Skin of body (tissue), 2 donors: ENCODE measurements around the gene ZDHHC6. TPM values are rescaled to one million over a fixed set of nuclear protein-coding genes. Genes with fewer than 3 reads are reported as not detected.
"Not testable (repeated sequence)": the region's sequence is repeated elsewhere in the genome, so short reads cannot be mapped to it uniquely, and the experiment has no call there.

Experiments used
- DNase-seq: peaks from one replicate; lab custom pipeline; 2025; lab: John Stamatoyannopoulos, UW
- total RNA-seq: library from RNA; depleted of rRNA; stranded (reverse); fragments of >200 nt; gene quantifications from one replicate; pipeline ENCODE4 v1.2.3, GENCODE V29; 2014

ZDHHC6 gene
- total RNA-seq, 1 donor from 2014 or later: 23.9 TPM

GRCh38 chr10:112446055-112446854, 459 bp downstream of the ZDHHC6 start:
- DNase-seq: no peak

DNA sequence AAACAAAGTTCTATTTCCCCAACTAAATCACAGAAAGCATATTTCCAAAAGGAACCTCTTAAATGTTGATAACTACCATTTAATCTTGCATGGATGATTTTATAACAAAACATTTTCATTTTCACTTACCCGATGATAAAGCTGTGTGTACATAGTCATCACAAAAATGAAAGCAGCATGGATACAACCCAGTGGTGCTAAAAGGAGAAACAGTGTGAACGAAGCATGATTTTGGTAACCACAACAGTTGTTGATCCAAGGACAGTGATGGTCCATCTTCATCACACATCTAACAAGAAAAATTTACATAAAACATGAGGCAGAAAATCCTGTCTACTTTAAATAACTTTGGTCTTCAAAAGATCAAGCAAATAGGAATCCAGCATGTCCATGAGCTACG, 4.7 kb downstream of the ZDHHC6 start:
- DNase-seq: no peak

- DNase-seq: no peak
These were observed 5.2 kb downstream of the ZDHHC6 start for GRCh38 chr10:112441520-112441919.

- DNase-seq: no peak
These were observed 8.4 kb downstream of the ZDHHC6 start for GRCh38 chr10:112438356-112438755.

GRCh38 chr10:112434988-112435619, 11.6 kb downstream of the ZDHHC6 start:
- no peak for DNase-seq

GRCh38 chr10:112433136-112433535, 13.6 kb downstream of the ZDHHC6 start:
- no peak for DNase-seq

- DNase-seq: no peak
These were observed 17.0 kb downstream of the ZDHHC6 start for GRCh38 chr10:112429654-112430230.

DNA sequence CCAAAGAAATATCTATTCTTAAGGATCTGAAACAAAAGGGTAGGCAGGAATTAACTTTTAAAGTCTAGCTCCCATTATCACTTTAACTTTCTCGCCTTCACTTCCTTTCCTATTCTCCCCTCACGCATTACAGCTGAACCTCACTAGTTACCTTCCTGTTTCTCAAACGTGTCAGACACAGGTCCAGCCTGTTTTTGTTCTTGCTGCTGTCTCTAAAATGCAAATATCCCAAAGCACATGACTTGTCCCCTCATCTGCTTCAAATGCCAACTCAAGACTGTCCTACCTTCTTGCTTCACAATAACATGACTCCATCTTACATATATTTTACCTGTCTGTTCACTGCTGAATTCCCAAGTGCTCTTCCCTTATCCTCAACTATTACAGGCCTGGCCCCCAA, 17.6 kb downstream of the ZDHHC6 start:
- DNase-seq: no peak

DNA sequence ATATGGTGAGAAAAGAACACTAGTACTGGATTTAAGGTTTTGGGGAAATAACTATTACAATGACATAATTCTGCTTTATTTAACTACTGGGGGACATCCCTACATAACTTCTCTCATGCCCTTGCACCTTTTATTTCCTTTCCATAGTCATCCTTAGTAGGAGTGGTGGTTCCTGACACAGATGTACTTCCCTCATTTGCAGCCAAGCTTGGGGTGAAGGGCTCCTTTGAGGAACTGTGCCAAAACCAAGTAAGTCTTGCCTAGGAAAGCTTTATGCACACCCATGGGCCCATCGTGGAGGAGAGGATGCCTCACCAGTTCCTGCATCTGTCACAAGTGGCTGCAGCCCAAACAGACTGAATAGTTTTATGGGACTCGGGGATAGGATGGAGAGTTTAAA, 20.6 kb downstream of the ZDHHC6 start:
- DNase-seq: no peak

GRCh38 chr10:112424651-112425050, 22.1 kb downstream of the ZDHHC6 start:
- DNase-seq: no peak

GRCh38 chr10:112421731-112422130, 25.0 kb downstream of the ZDHHC6 start:
- no peak for DNase-seq

- DNase-seq: no peak
These were observed 34.0 kb downstream of the ZDHHC6 start for GRCh38 chr10:112412696-112413095.

GRCh38 chr10:112409755-112410154, 37.0 kb downstream of the ZDHHC6 start:
- no peak for DNase-seq

GRCh38 chr10:112409299-112409698, 37.4 kb downstream of the ZDHHC6 start:
- DNase-seq: no peak

DNA sequence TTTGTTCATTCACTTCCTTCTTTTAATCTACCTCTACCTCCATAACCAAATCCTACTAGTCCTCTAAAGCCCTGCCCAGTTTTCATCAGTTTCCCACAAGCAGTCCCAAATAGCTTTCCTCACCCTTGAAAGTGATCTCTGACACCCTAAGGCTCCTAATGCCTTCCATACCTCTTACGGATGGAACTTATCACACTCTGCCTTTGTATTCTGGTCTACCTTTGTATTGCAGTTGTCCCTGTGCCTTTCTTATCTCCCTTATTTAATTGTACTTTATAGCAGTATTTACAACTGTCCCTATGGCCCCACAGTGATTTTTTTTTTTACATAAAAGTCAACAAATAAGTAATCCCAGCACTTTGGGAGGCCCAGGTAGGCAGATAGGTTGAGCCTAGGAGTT, 39.0 kb downstream of the ZDHHC6 start:
- DNase-seq: no peak

DNA sequence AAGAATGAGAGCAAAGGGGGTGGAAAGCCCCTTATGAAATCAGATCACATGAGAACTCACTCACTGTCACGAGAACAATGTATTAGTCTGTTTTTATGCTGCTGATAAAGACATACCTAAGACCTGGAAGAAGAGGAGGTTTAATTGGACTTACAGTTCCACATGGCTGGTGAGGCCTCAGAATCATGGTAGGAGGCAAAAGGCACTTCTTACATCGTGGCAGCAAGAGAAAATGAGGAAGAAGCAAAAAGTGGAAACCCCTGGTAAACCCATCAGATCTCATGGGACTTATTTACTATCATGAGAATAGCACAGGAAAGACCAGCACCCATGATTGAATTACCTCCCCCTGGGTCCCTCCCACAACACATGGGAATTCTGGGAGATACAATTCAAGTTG, 39.9 kb downstream of the ZDHHC6 start:
- not testable (repeated sequence) for DNase-seq

DNA sequence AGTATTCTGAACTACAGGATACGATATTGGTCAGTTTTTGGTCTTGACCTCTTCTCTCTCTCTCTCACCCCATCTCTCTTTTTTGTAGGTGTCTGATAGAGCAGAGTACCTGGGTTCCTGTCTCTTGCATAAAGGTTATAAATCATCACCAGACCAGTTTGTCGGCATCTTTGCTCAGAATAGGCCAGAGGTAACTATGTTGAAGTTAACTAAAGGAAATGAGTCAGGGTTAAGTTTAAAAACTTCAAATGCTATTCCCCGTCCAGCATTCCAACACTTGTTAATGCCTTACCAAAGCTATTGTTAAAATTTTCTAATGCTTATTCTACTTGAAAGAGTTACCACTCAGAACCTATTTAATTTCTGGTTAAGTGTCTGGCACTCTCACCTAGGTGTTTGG, 42.1 kb downstream of the ZDHHC6 start:
- no peak for DNase-seq

DNA sequence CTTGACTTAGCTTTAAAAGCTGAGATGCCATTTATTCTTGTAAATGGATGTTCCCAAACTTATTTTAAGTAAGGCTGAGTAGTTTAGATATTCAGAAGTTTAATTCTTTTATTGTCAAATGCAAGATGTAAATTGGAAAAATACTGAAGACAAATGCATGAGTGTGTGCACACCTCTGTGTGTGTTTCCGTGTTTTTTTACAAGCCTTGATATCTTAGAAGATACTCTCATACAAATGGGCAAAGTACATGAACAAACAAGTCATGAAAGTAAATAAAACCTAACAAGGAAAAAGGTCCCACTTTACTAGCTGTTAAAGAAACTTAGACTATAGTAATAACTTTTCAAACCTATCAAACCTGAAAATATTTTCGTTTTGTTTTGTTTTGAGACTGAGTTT, 43.8 kb downstream of the ZDHHC6 start:
- DNase-seq: no peak

GRCh38 chr10:112397592-112397991, 49.1 kb downstream of the ZDHHC6 start:
- DNase-seq: no peak

GRCh38 chr10:112395809-112396530, 50.7 kb downstream of the ZDHHC6 start:
- DNase-seq: no peak

GRCh38 chr10:112394475-112394875, 52.2 kb downstream of the ZDHHC6 start:
- no peak for DNase-seq

DNA sequence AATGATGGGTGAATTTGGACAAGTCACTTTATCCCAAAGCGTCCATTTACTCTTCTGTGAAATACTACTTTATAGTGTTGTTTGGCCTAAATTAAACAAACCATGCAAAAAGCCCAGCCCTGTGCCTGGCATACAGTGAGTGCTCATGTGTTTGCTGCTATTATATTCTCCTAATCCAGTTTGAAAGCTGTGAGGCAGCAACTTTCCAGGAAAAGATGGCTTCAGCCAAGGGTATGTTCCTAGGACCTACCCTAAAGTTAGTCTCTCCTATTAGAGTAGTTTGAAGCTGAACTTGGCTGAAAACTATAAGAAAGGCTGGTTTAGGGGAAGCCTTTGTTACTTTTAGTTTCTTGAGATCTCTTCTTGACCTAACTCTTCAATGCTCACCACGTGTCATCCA, 52.9 kb downstream of the ZDHHC6 start:
- no peak for DNase-seq
